Measurements from ENCODE around the gene TCF4.

DNA sequence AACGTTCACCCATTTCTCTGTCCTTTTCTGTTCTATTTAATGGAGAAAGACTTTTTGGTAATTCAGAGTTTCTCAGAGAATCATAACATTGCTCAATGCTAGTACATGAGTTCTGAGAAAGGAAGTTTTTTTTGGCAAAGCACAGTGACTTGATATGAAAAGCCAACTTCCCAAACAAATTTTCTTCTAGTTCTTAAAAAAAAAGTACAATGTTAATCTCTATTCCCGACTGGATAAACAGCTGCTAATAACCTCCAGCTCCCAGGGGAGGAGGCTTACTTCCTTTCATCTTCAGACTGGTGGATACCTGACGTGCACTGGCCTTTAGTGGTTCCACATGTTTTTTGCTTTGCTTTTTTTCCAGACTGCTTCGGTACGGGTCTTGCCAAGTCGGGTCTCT lies 344.1 kb downstream of the TCF4 start:
- TF ChIP-seq, protein P1, sequence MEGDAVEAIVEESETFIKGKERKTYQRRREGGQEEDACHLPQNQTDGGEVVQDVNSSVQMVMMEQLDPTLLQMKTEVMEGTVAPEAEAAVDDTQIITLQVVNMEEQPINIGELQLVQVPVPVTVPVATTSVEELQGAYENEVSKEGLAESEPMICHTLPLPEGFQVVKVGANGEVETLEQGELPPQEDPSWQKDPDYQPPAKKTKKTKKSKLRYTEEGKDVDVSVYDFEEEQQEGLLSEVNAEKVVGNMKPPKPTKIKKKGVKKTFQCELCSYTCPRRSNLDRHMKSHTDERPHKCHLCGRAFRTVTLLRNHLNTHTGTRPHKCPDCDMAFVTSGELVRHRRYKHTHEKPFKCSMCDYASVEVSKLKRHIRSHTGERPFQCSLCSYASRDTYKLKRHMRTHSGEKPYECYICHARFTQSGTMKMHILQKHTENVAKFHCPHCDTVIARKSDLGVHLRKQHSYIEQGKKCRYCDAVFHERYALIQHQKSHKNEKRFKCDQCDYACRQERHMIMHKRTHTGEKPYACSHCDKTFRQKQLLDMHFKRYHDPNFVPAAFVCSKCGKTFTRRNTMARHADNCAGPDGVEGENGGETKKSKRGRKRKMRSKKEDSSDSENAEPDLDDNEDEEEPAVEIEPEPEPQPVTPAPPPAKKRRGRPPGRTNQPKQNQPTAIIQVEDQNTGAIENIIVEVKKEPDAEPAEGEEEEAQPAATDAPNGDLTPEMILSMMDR (IDR thresholded peaks at IDR 0.05; ENCODE audit: low read depth, low read length, poor library complexity, severe bottlenecking) = no peak
- TF ChIP-seq EZH2phosphoT487 (IDR thresholded peaks at IDR 0.05; ENCODE audit: borderline replicate concordance, low read length) = no peak

Measured in DOHH2 (cell line).